Keratinocyte (primary cell): ENCODE measurements around the gene CBX3. TPM values are rescaled to one million over a fixed set of nuclear protein-coding genes. Genes with fewer than 3 reads are reported as not detected.
"Not testable (repeated sequence)": the region's sequence is repeated elsewhere in the genome, so short reads cannot be mapped to it uniquely, and the experiment has no call there.

ENCODE experiments used
- DNase-seq: peaks from one replicate; pipeline ENCODE4 v3.0.0-alpha.2; 2011; ENCODE audit warnings: low read depth, missing footprints, low spot score
- FAIRE-seq: peaks from 2 replicates; lab custom pipeline; 2011; peaks lifted over from hg19 to GRCh38; lab: Jason Lieb, UNC
- H2AFZ ChIP-seq: 2 replicates; pipeline ENCODE4 v1.6.0; 2012; ENCODE audit warnings: low read length, control low read depth, inconsistent platforms; ENCODE audit not compliant: control insufficient read depth
- H3K27ac ChIP-seq: 2 replicates; pipeline ENCODE4 v1.5.1; 2011; ENCODE audit warnings: low read length; ENCODE audit not compliant: control insufficient read depth, insufficient read depth
- H3K27me3 ChIP-seq: 3 replicates; pipeline ENCODE4 v1.6.0; 2011; ENCODE audit warnings: low read length; ENCODE audit not compliant: control insufficient read depth, insufficient read depth; ENCODE audit errors: extremely low read depth
- H3K36me3 ChIP-seq, 2 experiments: 2 replicates in 1 of 2; 3 replicates in 1 of 2; pipeline ENCODE4 v1.5.1; 2011; ENCODE audit warnings: low read length in 2 of 2, mild to moderate bottlenecking in 1 of 2; ENCODE audit not compliant: control insufficient read depth in 2 of 2, insufficient read depth in 2 of 2; ENCODE audit errors: extremely low read depth in 1 of 2
- H3K4me1 ChIP-seq: 3 replicates; pipeline ENCODE4 v1.5.1; 2011; ENCODE audit warnings: low read length; ENCODE audit not compliant: control insufficient read depth, insufficient read depth; ENCODE audit errors: extremely low read depth
- H3K4me2 ChIP-seq: 3 replicates; pipeline ENCODE4 v1.6.0; 2011; ENCODE audit warnings: low read depth, low read length; ENCODE audit not compliant: control insufficient read depth, insufficient read depth; ENCODE audit errors: extremely low read depth
- H3K4me3 ChIP-seq, 3 experiments: fragments of 200-600 bp in 1 of 3; sonication (generic) in 1 of 3; 2 replicates in 2 of 3; 3 replicates in 1 of 3; pipeline ENCODE4 v1.5.1; 2011 to 2016; ENCODE audit warnings: low read length in 3 of 3, mild to moderate bottlenecking in 3 of 3, control low read depth in 2 of 3, inconsistent platforms in 1 of 3, low read depth in 1 of 3, mixed read lengths in 1 of 3, mixed run types in 1 of 3, moderate library complexity in 1 of 3; ENCODE audit not compliant: control insufficient read depth in 2 of 3, insufficient read depth in 2 of 3; ENCODE audit errors: extremely low read depth in 1 of 3
- H3K79me2 ChIP-seq: 2 replicates; pipeline ENCODE4 v1.6.0; 2012; ENCODE audit warnings: low read length; ENCODE audit not compliant: control insufficient read depth, insufficient read depth
- H3K9ac ChIP-seq: 3 replicates; pipeline ENCODE4 v1.6.0; 2011; ENCODE audit warnings: low read length; ENCODE audit not compliant: control insufficient read depth, insufficient read depth; ENCODE audit errors: extremely low read depth
- H3K9me1 ChIP-seq: 3 replicates; pipeline ENCODE4 v1.6.0; 2011; ENCODE audit warnings: low read length; ENCODE audit not compliant: control insufficient read depth, insufficient read depth; ENCODE audit errors: extremely low read depth
- H3K9me3 ChIP-seq: 2 replicates; pipeline ENCODE4 v1.5.1; 2012; ENCODE audit warnings: low read depth, low read length; ENCODE audit not compliant: control insufficient read depth
- H4K20me1 ChIP-seq: 3 replicates; pipeline ENCODE4 v1.6.0; 2011; ENCODE audit warnings: low read length; ENCODE audit not compliant: control insufficient read depth, insufficient read depth; ENCODE audit errors: extremely low read depth
- EZH2 ChIP-seq: IDR thresholded peaks from one replicate; pipeline ENCODE4 v1.6.1; 2012; ENCODE audit warnings: inconsistent platforms, mild to moderate bottlenecking, low read length, moderate library complexity
- dilution Hi-C: fragments of 300-500 bp; cut with MboI; formaldehyde crosslinking; loops from one replicate; pipeline ENCODE4 v1.7.0; 2020; ENCODE audit warnings: low sequenced_read_pairs; ENCODE audit not compliant: extremely low pct_ligation_motif_present
- polyA plus RNA-seq, 5 experiments: library from polyadenylated mRNA; depleted of rRNA in 3 of 5; stranded (reverse) in 3 of 5; stranded (forward) in 1 of 5; unstranded in 1 of 5; fragments of >200 nt; gene quantifications; 1 replicate in 1 of 5; 2 replicates in 3 of 5; 3 replicates in 1 of 5; pipeline versions ENCODE4 v1.2.1 to v1.2.3, GENCODE V29; 2011 to 2012; ENCODE audit warnings: missing spikeins in 2 of 5, low read depth in 1 of 5, low replicate concordance in 1 of 5
- TF ChIP-seq, protein P1 (sequence below), 3 experiments: IDR thresholded peaks in 1 of 3; conservative IDR thresholded peaks in 1 of 3; optimal IDR thresholded peaks in 1 of 3; 2 replicates in 2 of 3; 3 replicates in 1 of 3; pipeline versions ENCODE3 to v1.5.1; 2011; ENCODE audit warnings: low read length in 3 of 3, mild to moderate bottlenecking in 3 of 3, moderate library complexity in 2 of 3, control low read depth in 1 of 3, inconsistent platforms in 1 of 3; ENCODE audit not compliant: insufficient read depth in 2 of 3; ENCODE audit errors: extremely low read depth in 1 of 3

The CBX3 gene
- polyA plus RNA-seq, 1 donor (not counting 4 experiments of a cell fraction or from before 2014, with no cell fraction given) = 161 TPM

DNA sequence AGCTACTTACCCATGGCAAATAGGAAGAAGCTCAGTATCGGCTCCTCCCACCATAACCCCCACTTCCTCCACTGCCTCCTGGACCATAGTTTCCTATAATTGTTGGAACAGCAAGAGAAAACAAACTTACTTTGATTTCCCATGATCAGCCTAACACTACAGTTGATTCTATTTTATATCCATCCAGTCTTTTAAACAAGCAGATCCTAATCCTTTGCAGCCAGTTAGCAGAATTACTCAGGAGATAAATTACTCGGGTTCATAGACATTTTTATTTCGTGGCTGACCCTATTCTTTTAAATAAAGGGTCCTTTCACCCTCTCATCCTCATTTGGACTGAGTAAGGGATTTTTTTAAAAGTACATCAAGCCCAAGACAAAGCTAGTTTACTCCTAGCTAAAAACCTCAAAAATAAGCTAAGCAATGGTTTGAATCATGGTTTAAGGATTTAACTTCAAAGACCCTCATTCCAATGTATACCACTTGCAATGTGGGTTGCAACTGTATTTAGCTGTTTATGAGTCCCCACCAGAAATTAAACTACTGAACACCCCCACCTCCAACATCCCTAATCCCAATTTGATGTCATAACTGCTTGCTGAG lies 9.0 kb upstream of the CBX3 start:
- dilution Hi-C loops = no loop called here
- TF ChIP-seq, protein P1, sequence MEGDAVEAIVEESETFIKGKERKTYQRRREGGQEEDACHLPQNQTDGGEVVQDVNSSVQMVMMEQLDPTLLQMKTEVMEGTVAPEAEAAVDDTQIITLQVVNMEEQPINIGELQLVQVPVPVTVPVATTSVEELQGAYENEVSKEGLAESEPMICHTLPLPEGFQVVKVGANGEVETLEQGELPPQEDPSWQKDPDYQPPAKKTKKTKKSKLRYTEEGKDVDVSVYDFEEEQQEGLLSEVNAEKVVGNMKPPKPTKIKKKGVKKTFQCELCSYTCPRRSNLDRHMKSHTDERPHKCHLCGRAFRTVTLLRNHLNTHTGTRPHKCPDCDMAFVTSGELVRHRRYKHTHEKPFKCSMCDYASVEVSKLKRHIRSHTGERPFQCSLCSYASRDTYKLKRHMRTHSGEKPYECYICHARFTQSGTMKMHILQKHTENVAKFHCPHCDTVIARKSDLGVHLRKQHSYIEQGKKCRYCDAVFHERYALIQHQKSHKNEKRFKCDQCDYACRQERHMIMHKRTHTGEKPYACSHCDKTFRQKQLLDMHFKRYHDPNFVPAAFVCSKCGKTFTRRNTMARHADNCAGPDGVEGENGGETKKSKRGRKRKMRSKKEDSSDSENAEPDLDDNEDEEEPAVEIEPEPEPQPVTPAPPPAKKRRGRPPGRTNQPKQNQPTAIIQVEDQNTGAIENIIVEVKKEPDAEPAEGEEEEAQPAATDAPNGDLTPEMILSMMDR (optimal IDR thresholded peaks at IDR 0.05 in 1 of 3, IDR thresholded peaks at IDR 0.05 in 1 of 3, conservative IDR thresholded peaks at IDR 0.05 in 1 of 3; ENCODE audit: extremely low read depth in 1 of 3, insufficient read depth in 2 of 3, low read length in 3 of 3) = no peak
- TF ChIP-seq EZH2 = no peak
- no peak for DNase-seq
- peaks cover 40 to 81% of the 10 kb centered on the region in 2 experiments for H3K36me3 ChIP-seq
- H4K20me1 ChIP-seq = peaks cover 46% of the 10 kb centered on the region
- peaks cover 65% of the 10 kb centered on the region for H3K79me2 ChIP-seq
- no peaks in the 10 kb centered on the region for H3K9me3 ChIP-seq
- H3K27ac ChIP-seq = no peak overlapping the region
- H3K27me3 ChIP-seq = no peaks in the 10 kb centered on the region
- no peaks in the 10 kb centered on the region for H3K9me1 ChIP-seq
- no peak for FAIRE-seq
- peaks cover 17% of the 10 kb centered on the region for H3K4me1 ChIP-seq
- no peak overlapping the region for H2AFZ ChIP-seq
- no peak overlapping the region for H3K4me2 ChIP-seq
- H3K4me3 ChIP-seq = no peak overlapping the region
- no peak overlapping the region for H3K9ac ChIP-seq

GRCh38 chr7:26193432-26194207 lies 7.9 kb upstream of the CBX3 start:
- TF ChIP-seq EZH2 = no peak
- TF ChIP-seq, protein P1 (optimal IDR thresholded peaks at IDR 0.05 in 1 of 3, IDR thresholded peaks at IDR 0.05 in 1 of 3, conservative IDR thresholded peaks at IDR 0.05 in 1 of 3; ENCODE audit: extremely low read depth in 1 of 3, insufficient read depth in 2 of 3, low read length in 3 of 3) = no peak
- DNase-seq (no peak), FAIRE-seq (no peak)
- Histone ChIP-seq H3K27ac (no peak overlapping the region), H3K9me1 (no peaks in the 10 kb centered on the region), H2AFZ (no peak overlapping the region), H3K4me2 (no peak overlapping the region), H3K9me3 (no peaks in the 10 kb centered on the region), H3K79me2 (peaks cover 75% of the 10 kb centered on the region), H3K9ac (no peak overlapping the region), H4K20me1 (peaks cover 49% of the 10 kb centered on the region), H3K4me3 (no peak overlapping the region), H3K27me3 (no peaks in the 10 kb centered on the region), H3K36me3 (peaks cover 31 to 76% of the 10 kb centered on the region in 2 experiments), H3K4me1 (peaks cover 17% of the 10 kb centered on the region)
- dilution Hi-C loops = no loop called here

DNA sequence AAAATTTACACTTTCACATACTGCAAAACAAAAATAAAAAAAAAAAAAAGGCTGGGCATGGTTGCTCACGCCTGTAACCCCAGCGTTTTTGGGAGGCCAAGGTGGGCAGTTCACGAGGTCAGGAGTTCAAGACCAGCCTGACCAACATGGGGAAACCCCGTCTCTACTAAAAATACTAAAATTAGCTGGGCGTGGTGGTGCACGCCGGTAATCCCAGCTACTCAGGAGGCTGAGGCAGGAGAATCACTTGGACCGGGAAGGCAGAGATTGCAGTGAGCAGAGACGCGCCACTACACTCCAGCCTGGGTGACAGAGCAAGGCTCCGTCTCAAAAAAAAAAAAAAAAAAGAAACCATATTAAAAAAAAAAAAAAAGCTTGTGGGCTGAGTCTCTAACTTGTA lies 6.8 kb upstream of the CBX3 start:
- H3K9me1 ChIP-seq, DNase-seq, H3K4me3 ChIP-seq, H3K9me3 ChIP-seq, H3K27me3 ChIP-seq, H3K9ac ChIP-seq, dilution Hi-C loops, H3K4me2 ChIP-seq, FAIRE-seq, H3K27ac ChIP-seq, H2AFZ ChIP-seq: not testable (repeated sequence)
- H4K20me1 ChIP-seq = peaks cover 53% of the 10 kb centered on the region
- peaks cover 84% of the 10 kb centered on the region for H3K79me2 ChIP-seq
- H3K36me3 ChIP-seq = peaks cover 26 to 70% of the 10 kb centered on the region in 2 experiments
- H3K4me1 ChIP-seq = peaks cover 17% of the 10 kb centered on the region
